Germinal center (tissue), 1 donor: ENCODE measurements around the gene C1QTNF8.

Source experiments
- DNase-seq: peaks from one replicate; pipeline ENCODE4 v3.0.0; 2012; ENCODE audit warnings: mixed read lengths, low spot score

Gene C1QTNF8

DNA sequence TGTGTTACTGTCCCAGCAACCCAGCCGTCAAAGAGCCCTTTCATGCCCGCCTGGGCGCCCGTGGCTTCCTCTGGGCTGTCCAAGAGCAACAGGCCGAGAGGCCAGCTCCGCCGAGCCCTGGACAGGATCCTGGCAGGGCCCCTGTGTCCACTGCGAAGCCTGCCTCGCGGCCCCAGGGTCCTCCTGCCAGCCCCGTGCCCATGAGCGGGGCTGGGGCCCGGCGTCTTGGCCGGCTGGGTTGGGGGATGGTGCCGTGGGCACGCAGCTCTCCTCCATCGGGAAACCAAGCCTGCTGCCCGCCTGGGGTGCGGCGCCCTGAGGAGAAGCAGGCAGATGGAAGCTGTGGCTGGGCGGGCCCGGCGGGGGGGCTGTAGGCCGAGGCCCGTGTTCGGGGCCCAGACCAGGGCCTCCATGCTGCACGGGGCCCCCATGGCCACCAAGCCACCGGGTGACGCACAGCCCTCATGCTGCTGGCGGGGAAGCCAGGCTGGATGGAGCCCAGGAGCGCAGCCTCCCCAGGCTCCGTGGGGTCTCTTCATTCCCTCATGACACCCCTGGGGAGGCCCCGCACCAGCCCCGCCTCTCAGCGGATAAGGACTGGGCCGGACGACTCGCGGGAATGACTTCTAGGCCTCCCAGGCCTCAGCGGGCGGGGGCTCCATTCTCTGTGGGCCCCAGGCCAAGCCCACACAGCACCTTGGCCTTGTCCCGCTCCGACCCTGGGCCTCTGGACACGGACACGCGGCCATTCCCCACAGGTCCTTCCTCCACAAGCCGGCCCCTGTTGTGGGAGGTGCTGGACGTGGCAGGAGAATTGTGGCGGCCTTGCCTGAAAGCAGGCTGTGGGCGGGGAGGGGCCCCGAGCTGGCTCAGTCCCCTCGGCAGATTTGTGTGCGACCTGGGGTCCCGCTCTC is at the start of gene C1QTNF8:
Gene C1QTNF8, minus strand, starts transcription at position 76 of the 914 bp plus-strand sequence. CDS start 1,322 bp downstream, outside the sequence.
- DNase-seq, result no peak

DNA sequence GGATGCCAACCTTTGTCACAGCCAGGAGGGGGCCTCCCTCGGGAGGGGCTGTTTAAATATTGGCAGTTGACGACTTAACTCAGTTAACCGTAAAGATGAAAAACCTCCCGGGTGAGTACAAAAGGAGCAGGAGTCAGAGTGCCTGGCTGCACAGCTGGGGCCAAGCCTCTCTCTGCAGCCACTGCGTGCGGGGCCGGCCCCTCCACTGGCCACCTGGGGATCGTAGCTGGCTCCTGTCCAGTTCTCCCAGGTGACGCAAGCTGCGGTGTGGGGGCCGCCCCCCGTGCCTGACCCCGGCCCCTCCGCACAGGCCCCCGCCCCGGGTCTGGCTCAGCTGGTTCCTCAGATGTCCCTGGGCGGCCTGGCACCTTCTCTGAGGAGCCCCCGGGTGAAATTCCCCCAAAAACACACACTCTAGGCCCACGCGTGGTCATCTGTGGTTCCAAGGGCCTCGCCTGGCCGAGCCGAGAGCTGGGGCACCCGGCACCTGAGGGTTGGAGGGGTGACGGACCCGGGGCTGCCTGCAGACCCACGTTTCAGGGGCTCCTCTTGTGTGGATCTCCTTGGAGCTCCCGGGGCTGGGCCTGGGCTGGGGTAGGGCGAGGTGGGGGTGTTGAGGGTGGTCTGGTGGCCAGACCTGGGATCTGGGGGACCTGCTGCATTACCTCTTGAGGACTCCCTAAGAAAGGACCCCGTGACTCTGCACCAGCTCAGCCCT is 49.5 kb upstream of the C1QTNF8 start:
- DNase-seq, result no peak

GRCh38 chr16:1144476-1145382 is 48.7 kb upstream of the C1QTNF8 start:
- DNase-seq, result no peak

DNA sequence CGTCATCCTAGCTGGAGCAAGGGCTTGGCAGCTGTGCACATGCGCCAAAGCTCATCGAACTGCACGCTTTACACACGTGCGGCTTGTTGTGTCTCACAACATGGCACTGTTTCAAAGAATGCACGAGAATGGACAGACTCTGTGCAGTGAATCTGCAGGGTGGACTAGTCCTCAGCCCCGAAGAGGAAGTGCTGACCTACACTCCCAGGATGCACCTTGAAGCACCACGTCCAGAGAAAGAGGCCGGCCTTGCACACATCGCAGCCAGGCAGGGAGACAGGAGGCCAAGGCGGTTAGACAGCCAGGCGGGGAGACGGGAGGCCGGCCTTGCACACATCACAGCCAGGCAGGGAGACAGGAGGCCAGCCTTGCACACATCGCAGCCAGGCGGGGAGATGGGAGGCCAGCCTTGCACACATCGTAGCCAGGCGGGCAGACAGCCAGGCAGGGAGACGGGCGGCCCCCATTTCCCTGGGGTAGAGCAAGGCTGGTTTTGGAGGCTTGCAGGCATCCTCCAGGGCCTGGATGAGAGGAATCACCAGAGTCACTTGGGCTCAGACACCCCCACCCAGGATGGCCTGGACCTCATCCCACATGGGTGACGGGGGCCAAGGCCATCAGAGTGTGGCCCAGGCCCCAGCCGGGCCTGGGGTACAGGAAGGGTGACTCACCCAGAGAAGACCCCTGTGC is 47.9 kb upstream of the C1QTNF8 start:
- DNase-seq, result no peak

- no peak for DNase-seq
Observed at GRCh38 chr16:1142911-1143310, 46.9 kb upstream of the C1QTNF8 start.

GRCh38 chr16:1141716-1142115 is 45.7 kb upstream of the C1QTNF8 start:
- no peak for DNase-seq

- no peak for DNase-seq
Observed at GRCh38 chr16:1141191-1141590, 45.1 kb upstream of the C1QTNF8 start.

DNA sequence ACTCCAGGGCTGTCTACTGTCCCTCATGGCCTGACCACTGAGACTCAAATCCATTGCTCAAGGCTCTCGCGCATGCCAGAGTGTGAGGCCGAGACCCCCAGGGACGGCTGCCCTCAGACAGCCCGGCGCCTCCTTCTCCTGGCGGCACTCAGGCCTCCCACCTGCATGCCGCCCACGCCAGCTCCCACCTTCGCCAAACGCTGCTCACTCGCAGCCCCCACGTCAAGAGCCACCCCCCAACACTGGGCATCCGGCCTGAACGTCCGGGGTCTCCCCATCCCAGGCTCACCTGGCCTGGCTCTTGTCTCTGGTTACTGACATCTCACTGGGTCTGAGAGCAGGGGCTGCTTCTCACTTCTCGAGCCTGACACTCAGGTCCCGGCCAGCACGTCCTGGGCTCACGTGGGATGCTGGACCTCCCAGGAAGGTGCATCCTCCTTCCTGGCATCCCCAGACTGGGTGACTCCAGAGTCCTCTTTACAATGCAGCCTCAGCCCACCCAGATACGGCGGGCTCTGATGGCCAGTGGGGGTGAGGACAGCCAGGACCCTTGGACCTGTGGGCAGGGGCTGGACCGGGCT is 44.6 kb upstream of the C1QTNF8 start:
- no peak for DNase-seq

DNA sequence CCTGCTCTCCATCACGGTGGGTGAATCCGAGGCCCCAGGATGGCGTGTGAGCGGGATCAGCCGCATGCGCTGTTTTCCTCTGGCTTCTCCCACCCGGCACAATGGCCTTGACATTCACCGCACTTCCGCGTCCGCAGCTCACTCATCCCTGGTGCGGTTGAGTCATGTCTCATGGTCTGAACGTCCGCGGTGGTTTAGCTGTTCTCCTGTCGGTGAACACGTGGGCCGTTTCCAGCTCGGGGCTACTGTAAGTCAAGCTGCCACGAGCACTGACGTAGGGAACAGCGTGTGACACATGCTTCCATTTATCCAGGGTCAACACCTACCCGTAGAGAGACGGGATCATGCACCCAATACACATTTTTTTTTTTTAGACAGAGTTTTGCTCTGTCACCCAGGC is 41.6 kb upstream of the C1QTNF8 start:
- DNase-seq, result no peak

GRCh38 chr16:1135459-1135825 is 39.4 kb upstream of the C1QTNF8 start:
- DNase-seq, result no peak

DNA sequence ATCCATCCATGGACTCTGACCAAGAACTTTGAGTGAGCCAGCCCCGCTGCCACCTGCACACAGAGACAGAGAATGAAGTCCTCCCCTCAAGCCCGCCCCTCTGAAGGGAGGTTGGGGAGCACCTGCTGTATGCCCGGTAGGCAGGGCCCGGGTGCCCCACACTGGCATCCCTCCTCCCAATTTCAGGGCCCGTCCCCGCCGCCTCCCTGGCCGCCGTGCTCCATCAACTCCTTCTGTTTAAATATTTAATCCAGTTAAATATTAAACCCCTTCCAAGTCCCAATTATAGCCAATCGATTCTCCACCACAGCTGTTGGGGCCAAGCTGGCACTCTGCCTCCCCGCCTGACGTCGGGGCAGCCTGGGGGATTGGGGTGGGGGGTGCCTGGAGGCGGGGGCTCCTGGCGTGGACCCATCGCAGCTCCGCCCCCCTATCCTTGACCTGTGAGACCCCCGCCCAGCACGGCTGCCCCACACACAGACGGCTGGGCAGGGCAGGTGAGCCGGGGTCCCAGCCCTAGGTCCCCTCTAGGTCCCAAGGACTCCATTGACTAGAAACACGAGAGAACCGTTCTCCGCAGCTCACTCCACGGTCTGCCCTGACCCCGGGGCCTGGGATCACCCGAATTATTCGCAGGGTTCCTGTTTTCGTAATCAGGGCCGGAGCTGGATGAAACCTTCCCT is 38.9 kb upstream of the C1QTNF8 start:
- no peak for DNase-seq

DNA sequence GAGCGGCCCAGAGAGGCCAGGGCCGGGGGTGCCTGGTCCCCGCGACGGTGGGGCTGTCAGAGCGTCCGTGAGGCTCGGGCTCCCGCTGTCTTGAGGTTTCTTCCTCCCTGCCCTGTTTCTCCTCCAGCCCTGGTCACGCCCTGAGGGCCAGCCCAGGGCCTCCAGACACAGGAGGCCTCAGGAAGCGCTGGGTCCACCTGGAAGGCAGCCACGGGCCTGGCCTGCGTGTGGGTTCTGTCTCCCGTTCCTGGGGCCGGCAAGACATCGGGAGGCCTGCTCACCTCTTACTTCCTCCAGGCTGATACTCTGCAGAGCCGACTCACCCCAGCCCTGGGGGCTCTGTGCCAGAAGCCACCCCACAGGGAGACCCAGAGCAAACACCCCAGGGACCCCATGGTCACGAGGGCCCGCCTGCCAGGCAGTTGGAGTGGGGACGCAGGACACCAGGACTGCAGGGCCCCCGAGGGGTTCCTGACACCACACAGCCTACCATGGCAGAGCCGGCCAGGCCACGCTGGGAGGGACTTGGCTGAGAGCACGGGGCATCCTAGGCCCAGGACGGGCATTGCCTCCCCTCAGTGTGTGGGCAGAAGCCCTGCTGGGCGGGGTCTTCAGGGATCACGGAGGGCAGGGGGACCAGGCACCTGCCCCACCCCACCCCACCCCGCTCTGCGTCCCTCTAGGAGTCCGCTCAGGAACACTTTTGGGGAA is 37.9 kb upstream of the C1QTNF8 start:
- DNase-seq, result no peak

DNA sequence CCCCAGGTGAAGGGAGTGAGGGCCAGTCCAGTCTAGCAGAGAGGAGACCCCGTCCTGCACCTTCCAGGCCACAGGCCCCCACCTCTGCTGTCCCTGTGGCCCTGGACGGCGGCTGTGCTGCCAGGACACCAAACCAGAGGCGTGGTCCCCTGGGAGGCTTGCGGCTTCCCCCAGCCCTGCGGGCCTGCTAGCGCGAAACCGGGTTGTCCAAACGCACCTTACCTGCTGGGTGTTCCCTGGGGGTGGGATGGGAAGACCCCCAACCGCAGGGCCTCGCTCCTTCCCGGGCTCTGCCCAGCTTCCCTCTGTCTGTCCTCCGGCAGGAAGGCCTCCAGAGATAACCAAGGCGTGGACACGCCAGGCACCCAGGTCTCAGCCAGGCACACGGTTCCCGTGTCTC is 37.2 kb upstream of the C1QTNF8 start:
- DNase-seq, result no peak

GRCh38 chr16:1132431-1132830 is 36.4 kb upstream of the C1QTNF8 start:
- no peak for DNase-seq

DNA sequence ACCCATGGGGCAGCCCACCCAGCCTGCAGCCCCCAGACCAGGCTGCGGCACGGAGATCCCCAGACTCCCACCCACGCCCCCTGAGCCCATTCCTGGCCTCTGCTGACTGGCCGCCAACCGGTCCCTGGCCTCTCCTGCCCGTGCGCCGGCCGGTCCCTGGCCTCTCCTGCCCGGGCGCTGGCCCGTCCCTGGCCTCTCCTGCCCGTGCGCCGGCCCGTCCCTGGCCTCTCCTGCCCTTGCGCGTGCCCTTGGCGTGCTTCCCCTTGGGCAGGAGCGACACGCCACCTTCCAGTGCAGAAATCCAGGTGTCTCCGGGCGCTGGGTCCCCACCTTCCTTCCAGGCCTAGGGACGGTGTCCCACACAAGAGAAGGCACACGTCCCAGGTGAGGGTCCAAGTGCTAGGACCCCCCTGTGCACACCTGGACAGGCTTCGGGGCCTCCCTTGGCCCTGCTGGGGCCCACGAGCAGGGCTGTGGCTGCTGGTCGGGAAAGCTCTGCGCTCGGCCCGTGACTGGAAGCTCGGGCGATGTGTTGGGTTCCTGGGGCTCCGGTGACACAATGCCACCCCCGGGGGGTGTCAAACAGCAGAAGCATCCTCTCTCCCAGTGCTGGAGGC is 35.4 kb upstream of the C1QTNF8 start:
- DNase-seq, result no peak

- DNase-seq, result no peak
Observed at GRCh38 chr16:1130382-1130781, 34.3 kb upstream of the C1QTNF8 start.

- DNase-seq, result no peak
Observed at GRCh38 chr16:1129106-1129960, 33.3 kb upstream of the C1QTNF8 start.

DNA sequence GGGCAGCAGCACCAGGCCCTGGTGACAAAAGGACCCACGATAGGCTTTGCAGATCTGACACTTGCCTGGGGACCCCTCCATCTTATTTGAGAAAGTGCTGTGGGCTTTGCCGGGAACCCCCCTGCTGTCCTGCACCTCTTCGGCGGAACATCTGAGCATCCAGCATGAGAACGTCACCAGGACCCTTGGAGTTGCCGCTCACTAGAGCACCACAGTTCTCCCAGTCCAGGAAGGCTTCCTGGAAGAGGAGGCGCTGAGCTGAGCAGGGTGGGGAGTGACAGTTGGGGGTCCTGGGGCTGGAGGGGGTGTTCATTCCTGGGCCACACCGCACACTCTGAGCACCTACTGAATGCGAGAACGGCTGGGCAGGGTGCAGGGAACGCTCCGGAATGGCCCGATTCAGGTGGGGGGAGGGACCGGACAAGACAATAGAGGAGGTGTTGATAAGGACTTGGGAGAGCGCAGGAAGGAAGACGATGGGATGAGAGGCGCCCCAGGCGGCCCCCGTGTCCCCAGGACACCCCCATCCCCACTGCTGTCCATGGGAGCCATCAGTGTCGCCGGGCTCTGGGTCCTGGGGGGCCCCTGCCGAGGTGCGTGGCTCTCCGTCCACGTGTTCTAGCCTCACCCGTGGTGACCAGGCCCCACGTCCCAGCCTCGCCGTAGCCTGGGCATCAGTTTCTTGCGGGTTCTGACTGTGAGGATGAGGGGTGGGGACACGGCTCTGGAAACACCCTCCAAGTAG is 32.1 kb upstream of the C1QTNF8 start:
- DNase-seq, result no peak
